Sigmoid colon (tissue), 4 donors: ENCODE results near the gene BRD4.
"Not testable (repeated sequence)": the region's sequence is repeated elsewhere in the genome, so short reads cannot be mapped to it uniquely, and the experiment has no call there.

Experiments
- CTCF ChIP-seq, 4 experiments: fragments of 450-650 bp in 3 of 4; fragments of 200-600 bp in 1 of 4; IDR thresholded peaks; one replicate each; pipeline ENCODE4 v1.5.1; 2016 to 2019; ENCODE audit warnings: antibody characterized with exemption in 4 of 4, mild to moderate bottlenecking in 3 of 4, moderate library complexity in 2 of 4
- EP300 ChIP-seq, 4 donors: sonication (generic); formaldehyde crosslinking; IDR thresholded peaks; one replicate each; pipeline ENCODE4 v1.6.1; 2017; ENCODE audit warnings: antibody characterized with exemption in 4 of 4
- POLR2A ChIP-seq, 2 donors: fragments of 450-650 bp; IDR thresholded peaks; one replicate each; pipeline ENCODE4 v1.6.1; 2016; ENCODE audit warnings: antibody characterized with exemption in 2 of 2, mild to moderate bottlenecking in 2 of 2, moderate library complexity in 2 of 2

- TF ChIP-seq CTCF, EP300, POLR2A (IDR thresholded peaks at IDR 0.05): not testable (repeated sequence)
These were observed 30.7 kb upstream of the BRD4 start for GRCh38 chr19:15363048-15363447.
